Hematopoietic multipotent progenitor cell treated with erythropoietin and hydrocortisone succinate and interleukin-3 and kit ligand, for 8 days (in vitro differentiated cells): ENCODE measurements around the gene FBXL2.

Experiments
- DNase-seq: peaks from one replicate; pipeline ENCODE4 v3.0.0-alpha.2; 2015

FBXL2 gene

GRCh38 chr3:33277193-33277882 lies at the start of gene FBXL2:
TSS of gene FBXL2 (plus strand) at chr3:33277442. CDS start at chr3:33277513, 71 bp downstream.
- no peak for DNase-seq

- peak; percentile 70 for DNase-seq
These were observed 48.2 kb upstream of the FBXL2 start for GRCh38 chr3:33229066-33229465.

- no peak for DNase-seq
These were observed 47.3 kb upstream of the FBXL2 start for GRCh38 chr3:33229947-33230346.

GRCh38 chr3:33231756-33232465 lies 45.3 kb upstream of the FBXL2 start:
- DNase-seq, result no peak

GRCh38 chr3:33233884-33234283 lies 43.4 kb upstream of the FBXL2 start:
- DNase-seq, result no peak

GRCh38 chr3:33236005-33236404 lies 41.2 kb upstream of the FBXL2 start:
- DNase-seq, result no peak

- DNase-seq, result no peak
These were observed 39.8 kb upstream of the FBXL2 start for GRCh38 chr3:33237439-33237838.

GRCh38 chr3:33238923-33239322 lies 38.3 kb upstream of the FBXL2 start:
- DNase-seq, result no peak

- DNase-seq, result no peak
These were observed 37.0 kb upstream of the FBXL2 start for GRCh38 chr3:33240261-33240660.

- no peak for DNase-seq
These were observed 30.5 kb upstream of the FBXL2 start for GRCh38 chr3:33246786-33247185.

- DNase-seq, result no peak
These were observed 26.5 kb upstream of the FBXL2 start for GRCh38 chr3:33250712-33251111.

GRCh38 chr3:33256249-33256648 lies 21.0 kb upstream of the FBXL2 start:
- no peak for DNase-seq

GRCh38 chr3:33260104-33260503 lies 17.1 kb upstream of the FBXL2 start:
- DNase-seq, result no peak

- DNase-seq, result no peak
These were observed 7.9 kb upstream of the FBXL2 start for GRCh38 chr3:33269385-33269784.

GRCh38 chr3:33271324-33271723 lies 5.9 kb upstream of the FBXL2 start:
- DNase-seq, result no peak

- DNase-seq, result no peak
These were observed 3.6 kb upstream of the FBXL2 start for GRCh38 chr3:33273628-33274027.

GRCh38 chr3:33278163-33278562 lies 921 bp downstream of the FBXL2 start:
- no peak for DNase-seq

GRCh38 chr3:33287672-33288282 lies 10.5 kb downstream of the FBXL2 start:
- DNase-seq, result no peak

GRCh38 chr3:33299395-33300081 lies 22.3 kb downstream of the FBXL2 start:
- DNase-seq, result no peak

GRCh38 chr3:33312361-33312760 lies 35.1 kb downstream of the FBXL2 start:
- DNase-seq, result no peak

GRCh38 chr3:33313331-33313730 lies 36.1 kb downstream of the FBXL2 start:
- no peak for DNase-seq

GRCh38 chr3:33314993-33315392 lies 37.8 kb downstream of the FBXL2 start:
- no peak for DNase-seq

GRCh38 chr3:33315826-33316225 lies 38.6 kb downstream of the FBXL2 start:
- DNase-seq, result no peak
